HepG2 (cell line): ENCODE data around the gene ZNF608. TPM values are rescaled to one million over a fixed set of nuclear protein-coding genes. Genes with fewer than 3 reads are reported as not detected.

ENCODE experiments used
- FOXP1 ChIP-seq, 2 experiments: fragments of 450-650 bp in 1 of 2; IDR thresholded peaks; 2 replicates each; pipeline ENCODE4 v1.6.1; 2017 to 2018; ENCODE audit warnings: antibody characterized with exemption in 1 of 2
- FOXP4 ChIP-seq: sonication (generic); formaldehyde crosslinking; IDR thresholded peaks from 2 replicates; pipeline ENCODE4 v1.4.0; 2020; ENCODE audit warnings: missing genetic modification reagents
- GATAD2A ChIP-seq: IDR thresholded peaks from 2 replicates; pipeline ENCODE4 v1.6.1; 2016
- GRHL1 ChIP-seq: sonication (generic); formaldehyde crosslinking; conservative IDR thresholded peaks from 2 replicates; pipeline ENCODE4 v1.8.0; 2022; ENCODE audit warnings: missing genetic modification reagents
- HBP1 ChIP-seq: IDR thresholded peaks from 2 replicates; pipeline ENCODE4 v1.6.1; 2016; ENCODE audit warnings: low read depth, control low read depth
- HDAC2 ChIP-seq: sonication (generic); formaldehyde crosslinking; IDR thresholded peaks from 2 replicates; pipeline ENCODE4 v1.4.0; 2020; ENCODE audit warnings: missing genetic modification reagents
- SAP130 ChIP-seq: IDR thresholded peaks from 2 replicates; pipeline ENCODE4 v1.6.1; 2016; ENCODE audit warnings: low read depth
- SOX6 ChIP-seq, 2 experiments: fragments of 450-650 bp in 1 of 2; sonication (generic) in 1 of 2; formaldehyde crosslinking in 1 of 2; IDR thresholded peaks; 2 replicates each; pipeline versions ENCODE4 v1.4.0 to v1.6.1; 2017 to 2020; ENCODE audit warnings: antibody characterized with exemption in 1 of 2, mild to moderate bottlenecking in 1 of 2, missing genetic modification reagents in 1 of 2
- TEAD3 ChIP-seq: optimal IDR thresholded peaks from 2 replicates; pipeline ENCODE3; 2016; ENCODE audit warnings: borderline replicate concordance
- THAP11 ChIP-seq: IDR thresholded peaks from 2 replicates; pipeline ENCODE4 v1.6.1; 2016; ENCODE audit warnings: missing biosample characterization, missing genetic modification reagents
- WIZ ChIP-seq: sonication (generic); formaldehyde crosslinking; IDR thresholded peaks from 2 replicates; pipeline ENCODE4 v1.5.1; 2020; ENCODE audit warnings: mild to moderate bottlenecking, missing genetic modification reagents
- ZBTB1 ChIP-seq: sonication (generic); formaldehyde crosslinking; IDR thresholded peaks from 2 replicates; pipeline ENCODE4 v1.4.0; 2020; ENCODE audit warnings: missing genetic modification reagents, borderline replicate concordance
- ZKSCAN8 ChIP-seq: IDR thresholded peaks from 2 replicates; pipeline ENCODE4 v1.6.1; 2016; ENCODE audit warnings: borderline replicate concordance, missing genetic modification reagents, missing compliant biosample characterization
- ZNF431 ChIP-seq: sonication (generic); formaldehyde crosslinking; IDR thresholded peaks from 2 replicates; pipeline ENCODE4 v1.9.0; 2022; ENCODE audit warnings: missing genetic modification reagents, low read depth, mild to moderate bottlenecking, borderline replicate concordance
- ZNF879 ChIP-seq: sonication (generic); formaldehyde crosslinking; IDR thresholded peaks from 2 replicates; pipeline ENCODE4 v1.8.1; 2023; ENCODE audit warnings: missing genetic modification reagents
- polyA plus RNA-seq, 8 experiments: library from polyadenylated mRNA; depleted of rRNA in 3 of 8; stranded (reverse) in 7 of 8; unstranded in 1 of 8; fragments of >200 nt; fragmentation: Illumina TruSeq in 4 of 8; extraction: Trizol in 4 of 8; gene quantifications; 2 replicates each; pipeline versions ENCODE4 v1.2.1 to v1.2.3, GENCODE V29; 2011 to 2016; ENCODE audit warnings: low read depth in 4 of 8, missing spikeins in 1 of 8, mixed read lengths in 1 of 8; ENCODE audit not compliant: insufficient read depth in 1 of 8
- total RNA-seq, 5 experiments: library from RNA; depleted of rRNA; stranded (reverse); fragments of >200 nt; fragmentation: Illumina TruSeq; extraction: Trizol; gene quantifications; 2 replicates each; pipeline ENCODE4 v1.2.3, GENCODE V29; 2016; ENCODE audit warnings: low read depth in 1 of 5
- TF ChIP-seq, protein P1 (sequence below): sonication (generic); formaldehyde crosslinking; IDR thresholded peaks from 2 replicates; pipeline ENCODE4 v1.4.0; 2020; ENCODE audit warnings: missing genetic modification reagents
- TF ChIP-seq, protein P2 (sequence below): sonication (generic); formaldehyde crosslinking; IDR thresholded peaks from 2 replicates; pipeline ENCODE4 v1.4.0; 2020; ENCODE audit warnings: missing genetic modification reagents, borderline replicate concordance

Gene ZNF608
- total and polyA plus RNA-seq, 2 of the 13 experiments (the other 11 are each of a cell fraction or from before 2014, with no cell fraction given) = 0.66 to 0.91 TPM

DNA sequence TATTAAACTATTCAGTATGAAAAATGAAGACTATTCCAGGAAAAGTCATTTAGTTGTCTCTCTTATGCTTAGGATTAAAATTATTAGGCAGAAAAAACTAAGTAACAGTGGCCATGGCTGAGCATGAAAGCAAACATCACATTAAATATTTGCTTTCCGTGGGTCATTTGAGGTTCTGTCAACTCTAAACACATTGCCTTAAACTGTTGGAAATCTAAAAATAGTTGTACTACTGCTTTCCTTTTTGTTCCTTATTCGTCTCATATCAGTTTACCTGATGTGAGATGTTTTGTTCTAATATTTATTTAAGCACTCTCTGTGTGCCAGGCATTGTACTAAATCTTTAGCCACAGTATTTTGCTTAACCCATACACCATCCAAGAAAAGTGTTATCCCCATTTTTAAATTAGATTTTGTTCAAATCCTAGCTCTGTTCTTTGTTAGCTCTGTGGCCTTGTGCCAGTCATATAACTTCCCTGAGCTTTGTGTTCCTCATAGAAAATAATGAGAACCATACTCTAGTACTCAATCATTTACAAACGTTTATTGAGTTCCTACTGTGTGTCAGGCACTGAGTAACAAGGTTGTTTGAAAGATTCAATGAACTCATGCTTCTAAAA, 18.7 kb upstream of the ZNF608 start (continued):
- TF ChIP-seq SOX6 (IDR thresholded peaks at IDR 0.05) = no peak
- TF ChIP-seq SOX6 (CRISPR knock-in tag; IDR thresholded peaks at IDR 0.05) = peak; percentile 88
- TF ChIP-seq SAP130 = peak; percentile 15; the same call in 1 of the 2 replicates
- TF ChIP-seq ZBTB1 (CRISPR knock-in tag) = no peak
- TF ChIP-seq, protein P1, sequence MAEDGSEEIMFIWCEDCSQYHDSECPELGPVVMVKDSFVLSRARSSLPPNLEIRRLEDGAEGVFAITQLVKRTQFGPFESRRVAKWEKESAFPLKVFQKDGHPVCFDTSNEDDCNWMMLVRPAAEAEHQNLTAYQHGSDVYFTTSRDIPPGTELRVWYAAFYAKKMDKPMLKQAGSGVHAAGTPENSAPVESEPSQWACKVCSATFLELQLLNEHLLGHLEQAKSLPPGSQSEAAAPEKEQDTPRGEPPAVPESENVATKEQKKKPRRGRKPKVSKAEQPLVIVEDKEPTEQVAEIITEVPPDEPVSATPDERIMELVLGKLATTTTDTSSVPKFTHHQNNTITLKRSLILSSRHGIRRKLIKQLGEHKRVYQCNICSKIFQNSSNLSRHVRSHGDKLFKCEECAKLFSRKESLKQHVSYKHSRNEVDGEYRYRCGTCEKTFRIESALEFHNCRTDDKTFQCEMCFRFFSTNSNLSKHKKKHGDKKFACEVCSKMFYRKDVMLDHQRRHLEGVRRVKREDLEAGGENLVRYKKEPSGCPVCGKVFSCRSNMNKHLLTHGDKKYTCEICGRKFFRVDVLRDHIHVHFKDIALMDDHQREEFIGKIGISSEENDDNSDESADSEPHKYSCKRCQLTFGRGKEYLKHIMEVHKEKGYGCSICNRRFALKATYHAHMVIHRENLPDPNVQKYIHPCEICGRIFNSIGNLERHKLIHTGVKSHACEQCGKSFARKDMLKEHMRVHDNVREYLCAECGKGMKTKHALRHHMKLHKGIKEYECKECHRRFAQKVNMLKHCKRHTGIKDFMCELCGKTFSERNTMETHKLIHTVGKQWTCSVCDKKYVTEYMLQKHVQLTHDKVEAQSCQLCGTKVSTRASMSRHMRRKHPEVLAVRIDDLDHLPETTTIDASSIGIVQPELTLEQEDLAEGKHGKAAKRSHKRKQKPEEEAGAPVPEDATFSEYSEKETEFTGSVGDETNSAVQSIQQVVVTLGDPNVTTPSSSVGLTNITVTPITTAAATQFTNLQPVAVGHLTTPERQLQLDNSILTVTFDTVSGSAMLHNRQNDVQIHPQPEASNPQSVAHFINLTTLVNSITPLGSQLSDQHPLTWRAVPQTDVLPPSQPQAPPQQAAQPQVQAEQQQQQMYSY (CRISPR knock-in tag) = no peak
- no peak for TF ChIP-seq FOXP1 (IDR thresholded peaks at IDR 0.05)
- TF ChIP-seq FOXP1 (CRISPR knock-in tag; IDR thresholded peaks at IDR 0.05) = peak; percentile 49; the same call in 1 of the 2 replicates
- TF ChIP-seq THAP11 (CRISPR knock-in tag) = peak; percentile 21; the same call in 1 of the 2 replicates
- TF ChIP-seq GRHL1 (CRISPR knock-in tag) = no peak
- TF ChIP-seq TEAD3 (CRISPR knock-in tag) = peak; percentile 9
- no peak for TF ChIP-seq ZNF879
- TF ChIP-seq ZNF431 = no peak
- TF ChIP-seq HDAC2 = peak; percentile 55; the same call in 1 of the 2 replicates
- peak; percentile 34; the same call in 1 of the 2 replicates for TF ChIP-seq FOXP4
- no peak for TF ChIP-seq HBP1 (CRISPR knock-in tag)
- no peak for TF ChIP-seq WIZ (CRISPR knock-in tag)
- TF ChIP-seq, protein P2, sequence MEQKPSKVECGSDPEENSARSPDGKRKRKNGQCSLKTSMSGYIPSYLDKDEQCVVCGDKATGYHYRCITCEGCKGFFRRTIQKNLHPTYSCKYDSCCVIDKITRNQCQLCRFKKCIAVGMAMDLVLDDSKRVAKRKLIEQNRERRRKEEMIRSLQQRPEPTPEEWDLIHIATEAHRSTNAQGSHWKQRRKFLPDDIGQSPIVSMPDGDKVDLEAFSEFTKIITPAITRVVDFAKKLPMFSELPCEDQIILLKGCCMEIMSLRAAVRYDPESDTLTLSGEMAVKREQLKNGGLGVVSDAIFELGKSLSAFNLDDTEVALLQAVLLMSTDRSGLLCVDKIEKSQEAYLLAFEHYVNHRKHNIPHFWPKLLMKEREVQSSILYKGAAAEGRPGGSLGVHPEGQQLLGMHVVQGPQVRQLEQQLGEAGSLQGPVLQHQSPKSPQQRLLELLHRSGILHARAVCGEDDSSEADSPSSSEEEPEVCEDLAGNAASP (CRISPR knock-in tag) = peak; percentile 99
- peak; percentile 71 for TF ChIP-seq GATAD2A (CRISPR knock-in tag)
- no peak for TF ChIP-seq ZKSCAN8 (CRISPR knock-in tag)
